ENCODE results near the gene ROBO4. TPM values are rescaled to one million over a fixed set of nuclear protein-coding genes. Genes with fewer than 3 reads are reported as not detected.

The ROBO4 gene
- total RNA-seq, 1 experiment from 2014 or later: not detected

DNA sequence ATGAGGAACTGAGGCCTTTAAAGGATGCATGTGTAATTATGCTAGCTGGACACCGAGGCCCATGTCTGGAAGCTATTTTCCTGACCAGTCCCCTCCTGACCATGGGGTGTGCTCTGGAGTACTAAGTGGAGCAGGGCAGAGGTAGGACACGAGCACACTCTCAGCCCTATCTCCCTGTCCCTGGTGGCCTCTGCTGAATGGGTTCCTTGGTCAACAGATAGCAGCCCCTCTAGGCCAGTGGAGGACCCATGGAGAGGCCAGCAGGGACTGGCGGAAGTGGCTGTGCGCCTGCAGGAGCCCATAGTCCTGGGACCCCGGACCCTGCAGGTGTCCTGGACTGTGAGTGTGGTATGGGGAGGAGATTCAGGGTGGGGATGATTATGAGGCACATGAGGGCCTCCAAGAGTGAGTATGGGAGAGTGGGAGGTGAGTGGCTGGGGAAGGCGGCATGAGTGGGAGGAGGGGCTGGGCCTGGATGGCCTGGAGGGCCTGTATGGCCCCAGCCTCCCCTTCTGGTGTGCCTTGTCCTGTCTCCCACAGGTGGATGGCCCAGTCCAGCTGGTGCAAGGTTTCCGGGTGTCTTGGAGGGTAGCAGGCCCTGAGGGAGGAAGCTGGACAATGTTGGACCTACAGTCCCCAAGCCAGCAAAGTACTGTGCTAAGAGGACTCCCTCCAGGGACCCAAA is 23.0 kb downstream of the ROBO4 start:
- Histone ChIP-seq H3K4me1 (ENCODE audit: control insufficient read depth in 1 of 2, insufficient read depth in 2 of 2, low read length in 2 of 2) (peaks cover 12 to 23% of the 10 kb centered on the region in 2 experiments), H3K27ac (ENCODE audit: low read depth, low read length) (no peak overlapping the region), H3K4me2 (ENCODE audit: low read length) (peak overlapping the region; percentile 90), H4K20me1 (ENCODE audit: insufficient read depth) (no peaks in the 10 kb centered on the region), H3K79me2 (ENCODE audit: insufficient read depth, low read length) (no peaks in the 10 kb centered on the region), H3K9me3 (ENCODE audit: control insufficient read depth in 1 of 2, insufficient read depth in 1 of 2, low read depth in 1 of 2, low read length in 2 of 2) (no peaks in the 10 kb centered on the region), H3K4me3 (replicated peaks in 1 of 2; ENCODE audit: low read depth in 1 of 2, low read length in 2 of 2) (no peak overlapping the region), H3K36me3 (ENCODE audit: control insufficient read depth in 1 of 2, insufficient read depth in 2 of 2, low read length in 2 of 2) (no peaks in the 10 kb centered on the region), H3K9me2 (ENCODE audit: insufficient read depth) (no peaks in the 10 kb centered on the region), H3K9ac (ENCODE audit: low read length) (no peak overlapping the region), H2AFZ (ENCODE audit: low read depth, low read length, poor library complexity, severe bottlenecking) (no peak overlapping the region), H3K27me3 (ENCODE audit: insufficient read depth, low read length) (peaks cover 9% of the 10 kb centered on the region; the same call in 1 of the 2 replicates)
- TF ChIP-seq EGR1 (IDR thresholded peaks at IDR 0.05; ENCODE audit: low read depth): no peak
- TF ChIP-seq JUND (IDR thresholded peaks at IDR 0.05): no peak
- no peak for TF ChIP-seq ZFX (IDR thresholded peaks at IDR 0.05)
- no peak for TF ChIP-seq POLR2A (IDR thresholded peaks at IDR 0.05; ENCODE audit: borderline replicate concordance, extremely low read depth, insufficient read depth, insufficient read length)
- no peak for TF ChIP-seq TCF7L2 (IDR thresholded peaks at IDR 0.05; ENCODE audit: borderline replicate concordance, extremely low read depth, insufficient read depth, insufficient read length)
- no peak for TF ChIP-seq ZNF274 (IDR thresholded peaks at IDR 0.05; ENCODE audit: low read depth, low read length)
- TF ChIP-seq POLR2AphosphoS5 (IDR thresholded peaks at IDR 0.05; ENCODE audit: low read depth, low read length): no peak
- no peak for TF ChIP-seq ELF1 (IDR thresholded peaks at IDR 0.05; ENCODE audit: borderline replicate concordance, low read depth)
- no peak for TF ChIP-seq EZH2 (IDR thresholded peaks at IDR 0.05)
- DNase-seq (ENCODE audit: low read depth, low spot score) (no peak), ATAC-seq (no peak)
- POLR2A ChIA-PET: no interaction called here
- no TSS peak for BruUV-seq (replicated peaks)
- RAD21 ChIA-PET (ENCODE audit: low non-redundant PET in 1 of 2, low total read pairs in 2 of 2, uncharacterized antibody in 2 of 2, unreplicated experiment in 2 of 2): no interaction called here
- CTCF ChIA-PET: interaction anchor here (1.9 kb wide), 1 partner anchor 37 kb away, joined by 7 read pairs; no protein-coding TSS in a partner anchor
- intact Hi-C loops (cut with micrococcal nuclease): loop anchor here (2.0 kb wide), 1 partner anchor 554 kb away; no protein-coding TSS in a partner anchor

DNA sequence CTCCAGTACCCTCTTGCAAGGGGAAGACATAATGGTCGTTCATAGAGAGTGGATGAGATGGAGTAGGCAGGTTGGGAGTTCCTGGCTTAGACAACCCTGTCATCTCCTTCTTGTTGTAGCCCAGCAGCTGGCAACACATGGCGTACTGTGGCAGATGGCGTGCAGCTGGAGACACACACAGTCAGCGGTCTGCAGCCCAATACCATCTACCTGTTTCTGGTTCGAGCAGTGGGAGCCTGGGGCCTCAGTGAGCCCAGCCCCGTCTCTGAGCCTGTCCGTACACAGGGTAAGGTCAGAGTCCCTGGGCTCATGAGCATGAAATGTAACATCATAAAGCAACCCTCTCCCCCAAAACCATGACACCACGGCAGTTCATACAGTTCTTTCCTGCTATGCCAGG is 23.7 kb downstream of the ROBO4 start:
- BruUV-seq (replicated peaks): no TSS peak
- peaks cover 9% of the 10 kb centered on the region; the same call in 1 of the 2 replicates for H3K27me3 ChIP-seq (ENCODE audit: insufficient read depth, low read length)
- no peak overlapping the region for H3K9ac ChIP-seq (ENCODE audit: low read length)
- POLR2A ChIA-PET: no interaction called here
- RAD21 ChIA-PET (ENCODE audit: low non-redundant PET in 1 of 2, low total read pairs in 2 of 2, uncharacterized antibody in 2 of 2, unreplicated experiment in 2 of 2): no interaction called here
- no peak overlapping the region for H3K4me2 ChIP-seq (ENCODE audit: low read length)
- H3K9me2 ChIP-seq (ENCODE audit: insufficient read depth): no peaks in the 10 kb centered on the region
- H2AFZ ChIP-seq (ENCODE audit: low read depth, low read length, poor library complexity, severe bottlenecking): no peak overlapping the region
- CTCF ChIA-PET: no interaction called here
- H4K20me1 ChIP-seq (ENCODE audit: insufficient read depth): no peaks in the 10 kb centered on the region
- no peak overlapping the region for H3K27ac ChIP-seq (ENCODE audit: low read depth, low read length)
- peaks cover 12 to 23% of the 10 kb centered on the region in 2 experiments for H3K4me1 ChIP-seq (ENCODE audit: control insufficient read depth in 1 of 2, insufficient read depth in 2 of 2, low read length in 2 of 2)
- H3K79me2 ChIP-seq (ENCODE audit: insufficient read depth, low read length): no peaks in the 10 kb centered on the region
- no peak overlapping the region for H3K4me3 ChIP-seq (replicated peaks in 1 of 2; ENCODE audit: low read depth in 1 of 2, low read length in 2 of 2)
- DNase-seq (ENCODE audit: low read depth, low spot score) (no peak), ATAC-seq (no peak)
- H3K36me3 ChIP-seq (ENCODE audit: control insufficient read depth in 1 of 2, insufficient read depth in 2 of 2, low read length in 2 of 2): no peaks in the 10 kb centered on the region
- intact Hi-C loops (cut with micrococcal nuclease): loop anchor here (2.0 kb wide), 1 partner anchor 555 kb away; no protein-coding TSS in a partner anchor
- no peaks in the 10 kb centered on the region for H3K9me3 ChIP-seq (ENCODE audit: control insufficient read depth in 1 of 2, insufficient read depth in 1 of 2, low read depth in 1 of 2, low read length in 2 of 2)
- TF ChIP-seq POLR2AphosphoS5 (IDR thresholded peaks at IDR 0.05; ENCODE audit: low read depth, low read length): no peak
- TF ChIP-seq, protein P1, sequence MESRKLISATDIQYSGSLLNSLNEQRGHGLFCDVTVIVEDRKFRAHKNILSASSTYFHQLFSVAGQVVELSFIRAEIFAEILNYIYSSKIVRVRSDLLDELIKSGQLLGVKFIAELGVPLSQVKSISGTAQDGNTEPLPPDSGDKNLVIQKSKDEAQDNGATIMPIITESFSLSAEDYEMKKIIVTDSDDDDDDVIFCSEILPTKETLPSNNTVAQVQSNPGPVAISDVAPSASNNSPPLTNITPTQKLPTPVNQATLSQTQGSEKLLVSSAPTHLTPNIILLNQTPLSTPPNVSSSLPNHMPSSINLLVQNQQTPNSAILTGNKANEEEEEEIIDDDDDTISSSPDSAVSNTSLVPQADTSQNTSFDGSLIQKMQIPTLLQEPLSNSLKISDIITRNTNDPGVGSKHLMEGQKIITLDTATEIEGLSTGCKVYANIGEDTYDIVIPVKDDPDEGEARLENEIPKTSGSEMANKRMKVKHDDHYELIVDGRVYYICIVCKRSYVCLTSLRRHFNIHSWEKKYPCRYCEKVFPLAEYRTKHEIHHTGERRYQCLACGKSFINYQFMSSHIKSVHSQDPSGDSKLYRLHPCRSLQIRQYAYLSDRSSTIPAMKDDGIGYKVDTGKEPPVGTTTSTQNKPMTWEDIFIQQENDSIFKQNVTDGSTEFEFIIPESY (IDR thresholded peaks at IDR 0.05; ENCODE audit: extremely low read depth, insufficient replicate concordance, low read length): no peak
- no peak for TF ChIP-seq EZH2 (IDR thresholded peaks at IDR 0.05)
- TF ChIP-seq FOSL1 (IDR thresholded peaks at IDR 0.05; ENCODE audit: low read depth): no peak
- TF ChIP-seq ZFX (IDR thresholded peaks at IDR 0.05): no peak
- TF ChIP-seq, protein P2, sequence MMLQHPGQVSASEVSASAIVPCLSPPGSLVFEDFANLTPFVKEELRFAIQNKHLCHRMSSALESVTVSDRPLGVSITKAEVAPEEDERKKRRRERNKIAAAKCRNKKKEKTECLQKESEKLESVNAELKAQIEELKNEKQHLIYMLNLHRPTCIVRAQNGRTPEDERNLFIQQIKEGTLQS (IDR thresholded peaks at IDR 0.05): no peak
- no peak for TF ChIP-seq YY1 (IDR thresholded peaks at IDR 0.05; ENCODE audit: extremely low read depth, insufficient replicate concordance, low read depth, low read length)
- no peak for TF ChIP-seq EZH2phosphoT487 (IDR thresholded peaks at IDR 0.05; ENCODE audit: borderline replicate concordance)
- no peak for TF ChIP-seq SRF (IDR thresholded peaks at IDR 0.05; ENCODE audit: low read depth)
- TF ChIP-seq POLR2A (IDR thresholded peaks at IDR 0.05; ENCODE audit: borderline replicate concordance, extremely low read depth, insufficient read depth, insufficient read length): no peak
- TF ChIP-seq, protein P3, sequence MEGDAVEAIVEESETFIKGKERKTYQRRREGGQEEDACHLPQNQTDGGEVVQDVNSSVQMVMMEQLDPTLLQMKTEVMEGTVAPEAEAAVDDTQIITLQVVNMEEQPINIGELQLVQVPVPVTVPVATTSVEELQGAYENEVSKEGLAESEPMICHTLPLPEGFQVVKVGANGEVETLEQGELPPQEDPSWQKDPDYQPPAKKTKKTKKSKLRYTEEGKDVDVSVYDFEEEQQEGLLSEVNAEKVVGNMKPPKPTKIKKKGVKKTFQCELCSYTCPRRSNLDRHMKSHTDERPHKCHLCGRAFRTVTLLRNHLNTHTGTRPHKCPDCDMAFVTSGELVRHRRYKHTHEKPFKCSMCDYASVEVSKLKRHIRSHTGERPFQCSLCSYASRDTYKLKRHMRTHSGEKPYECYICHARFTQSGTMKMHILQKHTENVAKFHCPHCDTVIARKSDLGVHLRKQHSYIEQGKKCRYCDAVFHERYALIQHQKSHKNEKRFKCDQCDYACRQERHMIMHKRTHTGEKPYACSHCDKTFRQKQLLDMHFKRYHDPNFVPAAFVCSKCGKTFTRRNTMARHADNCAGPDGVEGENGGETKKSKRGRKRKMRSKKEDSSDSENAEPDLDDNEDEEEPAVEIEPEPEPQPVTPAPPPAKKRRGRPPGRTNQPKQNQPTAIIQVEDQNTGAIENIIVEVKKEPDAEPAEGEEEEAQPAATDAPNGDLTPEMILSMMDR (IDR thresholded peaks at IDR 0.05 in 2 of 3, conservative IDR thresholded peaks at IDR 0.05 in 1 of 3; ENCODE audit: borderline replicate concordance in 1 of 3, insufficient read depth in 1 of 3, low read depth in 2 of 3, low read length in 2 of 3): no peak

Data from HCT116 (cell line).